Ovary (tissue), 3 donors: ENCODE measurements around the gene APOL6.

Source experiments
- CTCF ChIP-seq, 3 donors: fragments of 450-650 bp in 2 of 3; fragments of 200-600 bp in 1 of 3; IDR thresholded peaks; one replicate each; pipeline versions ENCODE4 v1.5.1 to v1.8.0; 2016 to 2022; ENCODE audit warnings: antibody characterized with exemption in 3 of 3, mild to moderate bottlenecking in 1 of 3
- POLR2A ChIP-seq: fragments of 450-650 bp; IDR thresholded peaks from one replicate; pipeline ENCODE4 v1.6.1; 2017; ENCODE audit warnings: antibody characterized with exemption, mild to moderate bottlenecking, moderate library complexity
- donor health status: DM: no; HTN: no; CAD: no.

GRCh38 chr22:35615156-35615555, 33.1 kb upstream of the APOL6 start:
- TF ChIP-seq CTCF (IDR thresholded peaks at IDR 0.05) (no peak), POLR2A (no peak)
